Testis (tissue), 3 donors: Measurements from ENCODE around the gene MYOM1. TPM values are rescaled to one million over a fixed set of nuclear protein-coding genes. Genes with fewer than 3 reads are reported as not detected.

ENCODE experiments used
- DNase-seq: peaks from one replicate; pipeline ENCODE4 v3.0.0-alpha.2; 2019
- H3K27ac ChIP-seq, 2 donors: fragments of 200-600 bp; sonication (generic); one replicate each; pipeline ENCODE4 v1.5.1; 2019
- H3K27me3 ChIP-seq: fragments of 200-600 bp; sonication (generic); one replicate; pipeline ENCODE4 v1.5.1; 2019
- H3K36me3 ChIP-seq: fragments of 200-600 bp; sonication (generic); one replicate; pipeline ENCODE4 v1.5.1; 2017; ENCODE audit warnings: low read depth; ENCODE audit errors: missing control alignments
- H3K4me1 ChIP-seq: fragments of 200-600 bp; sonication (generic); one replicate; pipeline ENCODE4 v1.5.1; 2019
- H3K4me3 ChIP-seq, 2 donors: fragments of 200-600 bp; sonication (generic); one replicate each; pipeline ENCODE4 v1.5.1; 2017 to 2019
- H3K9me3 ChIP-seq: fragments of 200-600 bp; sonication (generic); one replicate; pipeline ENCODE4 v1.5.1; 2017
- POLR2A ChIP-seq: fragments of 450-650 bp; IDR thresholded peaks from one replicate; pipeline ENCODE4 v1.6.1; 2017; ENCODE audit warnings: antibody characterized with exemption, mild to moderate bottlenecking, moderate library complexity
- WGBS, 2 donors: methylation state at CpG; one replicate each; pipeline ENCODE4 v1.1.5; 2018; 5-methylcytosine and 5-hydroxymethylcytosine counted together
- intact Hi-C: fragments of 100-400 bp; cut with DNase I; formaldehyde crosslinking; loops from one replicate; pipeline ENCODE4 v1.15.1; 2023; ENCODE audit warnings: low total_unique reads
- polyA plus RNA-seq: library from polyadenylated mRNA; stranded (reverse); fragments of 350-450 nt; fragmentation: Illumina TruSeq; extraction: RNeasy Lipid Tissue Mini Kit (QIAGEN cat#74804); gene quantifications from one replicate; pipeline ENCODE4 v1.2.3, GENCODE V29; 2014; ENCODE audit warnings: low read depth, low replicate concordance; ENCODE audit not compliant: insufficient read depth
- total RNA-seq, 2 donors: library from RNA; depleted of rRNA; stranded (reverse); fragments of >200 nt; gene quantifications; one replicate each; pipeline ENCODE4 v1.2.3, GENCODE V29; 2016
- TF ChIP-seq, protein P1 (sequence below), 3 experiments: fragments of 450-650 bp in 2 of 3; fragments of 200-600 bp in 1 of 3; sonication (generic) in 1 of 3; IDR thresholded peaks; one replicate each; pipeline ENCODE4 v1.5.1; 2016 to 2019; ENCODE audit warnings: antibody characterized with exemption in 3 of 3, mild to moderate bottlenecking in 2 of 3, moderate library complexity in 1 of 3

Gene MYOM1
- total and polyA plus RNA-seq, 3 donors from 2014 or later: 9.1 to 19.9 (median 16.9) TPM

DNA sequence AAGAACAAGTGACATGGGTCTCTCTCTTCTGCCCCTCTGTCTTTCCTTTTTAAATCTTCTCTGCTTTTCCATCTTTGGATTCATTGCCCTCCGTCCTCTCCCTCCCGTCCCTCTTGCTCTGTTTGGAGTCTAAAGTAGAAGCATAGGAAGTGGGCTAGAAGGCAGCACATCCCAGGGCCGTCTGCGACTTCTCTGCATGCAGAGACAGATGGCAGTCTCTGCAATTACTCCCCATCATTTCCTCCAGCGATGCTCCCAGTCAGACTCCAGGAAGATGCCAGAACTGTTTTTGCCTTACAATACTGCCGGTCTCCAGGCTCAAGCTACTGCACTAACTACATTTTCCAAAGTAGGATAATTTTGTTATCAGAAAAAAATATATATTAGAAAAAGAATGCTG lies 171.6 kb downstream of the MYOM1 start:
- Histone ChIP-seq H3K27ac (no peak overlapping the region), H3K36me3 (no peaks in the 10 kb centered on the region), H3K4me1 (peaks cover 12% of the 10 kb centered on the region), H3K9me3 (no peaks in the 10 kb centered on the region), H3K27me3 (no peaks in the 10 kb centered on the region), H3K4me3 (no peak overlapping the region)
- 46 to 48% methylated on average over 6 of the region's 6 CpGs for WGBS, 2 donors
- intact Hi-C loops: no loop called here
- TF ChIP-seq POLR2A: no peak
- TF ChIP-seq, protein P1, sequence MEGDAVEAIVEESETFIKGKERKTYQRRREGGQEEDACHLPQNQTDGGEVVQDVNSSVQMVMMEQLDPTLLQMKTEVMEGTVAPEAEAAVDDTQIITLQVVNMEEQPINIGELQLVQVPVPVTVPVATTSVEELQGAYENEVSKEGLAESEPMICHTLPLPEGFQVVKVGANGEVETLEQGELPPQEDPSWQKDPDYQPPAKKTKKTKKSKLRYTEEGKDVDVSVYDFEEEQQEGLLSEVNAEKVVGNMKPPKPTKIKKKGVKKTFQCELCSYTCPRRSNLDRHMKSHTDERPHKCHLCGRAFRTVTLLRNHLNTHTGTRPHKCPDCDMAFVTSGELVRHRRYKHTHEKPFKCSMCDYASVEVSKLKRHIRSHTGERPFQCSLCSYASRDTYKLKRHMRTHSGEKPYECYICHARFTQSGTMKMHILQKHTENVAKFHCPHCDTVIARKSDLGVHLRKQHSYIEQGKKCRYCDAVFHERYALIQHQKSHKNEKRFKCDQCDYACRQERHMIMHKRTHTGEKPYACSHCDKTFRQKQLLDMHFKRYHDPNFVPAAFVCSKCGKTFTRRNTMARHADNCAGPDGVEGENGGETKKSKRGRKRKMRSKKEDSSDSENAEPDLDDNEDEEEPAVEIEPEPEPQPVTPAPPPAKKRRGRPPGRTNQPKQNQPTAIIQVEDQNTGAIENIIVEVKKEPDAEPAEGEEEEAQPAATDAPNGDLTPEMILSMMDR (IDR thresholded peaks at IDR 0.05): no peak
- no peak for DNase-seq

DNA sequence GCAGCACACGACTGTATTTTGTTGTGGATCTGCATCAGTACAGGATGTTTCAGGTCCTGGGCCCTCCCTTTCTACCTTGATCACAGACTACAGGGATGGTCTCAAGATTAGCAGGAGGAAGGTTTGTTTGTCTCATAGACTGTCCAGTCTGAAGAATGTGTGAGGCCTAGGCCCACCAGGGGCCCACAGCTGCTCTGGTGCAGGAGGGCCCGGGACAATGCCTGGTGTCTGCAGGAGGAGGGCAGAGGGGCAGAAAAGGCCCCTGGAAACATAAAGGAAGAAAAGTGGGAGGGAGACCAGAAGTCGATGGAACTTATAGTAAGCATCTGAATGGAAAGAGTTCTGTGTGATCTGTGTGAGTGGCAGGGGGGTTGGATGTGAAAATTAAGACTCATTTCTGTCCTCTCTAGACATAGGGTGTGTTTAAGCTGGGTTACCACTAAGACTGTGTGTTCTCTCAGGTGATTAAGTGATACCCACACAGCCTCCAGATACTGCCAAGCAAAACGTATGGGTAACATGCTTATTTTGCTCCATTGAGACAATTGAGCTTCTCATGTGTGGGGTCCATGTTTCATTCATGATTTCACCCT lies 173.5 kb downstream of the MYOM1 start:
- no peak for TF ChIP-seq POLR2A
- TF ChIP-seq, protein P1 (IDR thresholded peaks at IDR 0.05): no peak
- Histone ChIP-seq H3K36me3 (no peaks in the 10 kb centered on the region), H3K4me1 (peaks cover 12% of the 10 kb centered on the region), H3K27ac (no peak overlapping the region), H3K4me3 (no peak overlapping the region), H3K9me3 (no peaks in the 10 kb centered on the region), H3K27me3 (no peaks in the 10 kb centered on the region)
- 75 to 78% methylated on average over 4 of the region's 4 CpGs for WGBS, 2 donors
- no peak for DNase-seq
- intact Hi-C loops: no loop called here

DNA sequence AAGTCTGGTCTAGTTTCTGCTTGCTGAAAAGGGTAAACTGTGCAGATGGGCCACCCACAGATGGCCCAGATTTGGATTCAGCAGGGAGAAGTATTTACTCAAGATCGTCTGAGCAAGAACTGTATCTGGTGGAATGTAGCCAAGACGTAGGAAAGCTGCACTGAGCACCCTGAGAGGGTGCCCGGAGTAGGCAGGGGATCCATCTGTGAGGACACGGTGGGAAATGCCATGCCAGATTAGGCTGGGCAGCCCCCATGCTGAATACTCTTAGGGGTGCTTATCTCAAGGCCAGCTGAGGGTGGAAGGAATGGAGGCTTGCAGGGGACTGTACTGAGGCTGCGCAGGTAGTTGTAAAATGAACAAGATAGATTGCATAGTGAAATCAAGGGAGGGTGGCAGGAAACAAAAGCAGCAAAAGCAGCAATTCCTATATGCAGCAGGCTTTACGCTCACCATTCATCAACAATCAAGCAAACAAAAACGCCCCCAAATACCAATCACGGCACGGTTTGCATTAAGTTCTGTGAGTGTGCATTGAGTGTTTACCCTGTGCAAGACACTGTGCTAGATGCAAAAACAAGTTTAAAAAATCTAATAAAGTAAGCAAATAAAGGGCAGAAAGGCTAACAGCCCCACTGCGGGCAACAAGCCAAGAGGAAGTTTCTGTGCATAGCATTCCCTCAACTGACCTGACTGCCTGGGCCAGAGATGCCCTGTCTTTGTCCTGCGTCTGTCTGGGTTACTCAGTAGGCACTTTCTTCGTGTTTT lies 174.7 kb downstream of the MYOM1 start:
- Histone ChIP-seq H3K9me3 (no peaks in the 10 kb centered on the region), H3K36me3 (no peaks in the 10 kb centered on the region), H3K27ac (peak overlapping the region in 1 of 2 donors; percentile 48), H3K27me3 (no peaks in the 10 kb centered on the region), H3K4me3 (no peak overlapping the region), H3K4me1 (peaks cover 12% of the 10 kb centered on the region)
- TF ChIP-seq POLR2A: no peak
- TF ChIP-seq, protein P1 (IDR thresholded peaks at IDR 0.05): no peak
- DNase-seq: peak; percentile 47
- intact Hi-C loops: no loop called here
- WGBS, 2 donors: 32 to 43% methylated on average over 12 of the region's 12 CpGs

DNA sequence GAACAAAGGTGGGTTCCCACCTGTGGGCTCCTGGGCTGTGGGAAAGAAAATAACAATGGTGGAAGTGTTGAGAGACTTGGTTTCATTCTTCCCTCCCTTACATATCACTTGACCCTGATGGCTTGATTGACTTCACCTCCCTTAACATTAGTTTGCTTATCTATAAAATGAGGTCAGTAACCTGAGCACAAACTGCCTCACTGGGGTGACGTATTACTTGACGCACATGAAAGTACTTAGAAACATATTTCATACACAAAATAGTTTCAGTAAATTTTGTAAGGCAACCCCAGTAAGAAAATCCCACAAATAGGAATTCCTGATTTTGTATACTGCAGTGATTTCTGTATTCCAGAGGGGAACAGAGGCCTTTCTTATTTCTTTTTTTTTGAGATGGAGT lies 177.4 kb downstream of the MYOM1 start:
- Histone ChIP-seq H3K27me3 (no peaks in the 10 kb centered on the region), H3K4me3 (no peak overlapping the region), H3K9me3 (no peaks in the 10 kb centered on the region), H3K4me1 (peaks cover 12% of the 10 kb centered on the region), H3K36me3 (no peaks in the 10 kb centered on the region), H3K27ac (no peak overlapping the region)
- DNase-seq: no peak
- no peak for TF ChIP-seq POLR2A
- TF ChIP-seq, protein P1 (IDR thresholded peaks at IDR 0.05): no peak
- 70 to 88% methylated on average over 2 of the region's 2 CpGs for WGBS, 2 donors
- intact Hi-C loops: no loop called here

DNA sequence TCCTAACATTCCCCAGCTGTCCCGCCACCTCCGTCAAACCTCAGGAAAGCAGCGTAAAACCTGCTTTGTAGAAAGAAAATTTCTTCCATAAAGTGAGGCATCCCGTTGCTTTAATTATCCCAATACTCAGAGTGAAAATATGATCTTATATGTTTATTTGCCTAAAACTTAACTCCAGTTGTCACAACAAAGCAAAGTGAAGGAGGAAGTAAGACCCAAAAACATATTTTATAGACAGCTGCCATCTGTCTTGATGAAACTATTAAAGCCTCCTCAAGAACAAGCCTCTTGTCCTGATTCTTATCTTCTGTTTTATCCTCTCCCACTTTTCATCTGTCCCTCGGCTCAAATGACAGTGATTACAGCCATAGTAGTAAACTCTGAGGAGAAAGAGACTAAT lies 177.9 kb downstream of the MYOM1 start:
- 82 to 87% methylated on average over 5 of the region's 5 CpGs for WGBS, 2 donors
- Histone ChIP-seq H3K27me3 (no peaks in the 10 kb centered on the region), H3K4me1 (peaks cover 12% of the 10 kb centered on the region), H3K9me3 (no peaks in the 10 kb centered on the region), H3K4me3 (no peak overlapping the region), H3K36me3 (no peaks in the 10 kb centered on the region), H3K27ac (no peak overlapping the region)
- no peak for DNase-seq
- TF ChIP-seq, protein P1 (IDR thresholded peaks at IDR 0.05): no peak
- no peak for TF ChIP-seq POLR2A
- intact Hi-C loops: no loop called here
